HG03196 (cell line): ENCODE data around the gene RPS27L.

Source experiments
- ATAC-seq: cut with Tn5 transposase; IDR thresholded peaks from one replicate; pipeline ENCODE4 v1.9.1; 2021; ENCODE audit not compliant: unreplicated experiment

Gene RPS27L

DNA sequence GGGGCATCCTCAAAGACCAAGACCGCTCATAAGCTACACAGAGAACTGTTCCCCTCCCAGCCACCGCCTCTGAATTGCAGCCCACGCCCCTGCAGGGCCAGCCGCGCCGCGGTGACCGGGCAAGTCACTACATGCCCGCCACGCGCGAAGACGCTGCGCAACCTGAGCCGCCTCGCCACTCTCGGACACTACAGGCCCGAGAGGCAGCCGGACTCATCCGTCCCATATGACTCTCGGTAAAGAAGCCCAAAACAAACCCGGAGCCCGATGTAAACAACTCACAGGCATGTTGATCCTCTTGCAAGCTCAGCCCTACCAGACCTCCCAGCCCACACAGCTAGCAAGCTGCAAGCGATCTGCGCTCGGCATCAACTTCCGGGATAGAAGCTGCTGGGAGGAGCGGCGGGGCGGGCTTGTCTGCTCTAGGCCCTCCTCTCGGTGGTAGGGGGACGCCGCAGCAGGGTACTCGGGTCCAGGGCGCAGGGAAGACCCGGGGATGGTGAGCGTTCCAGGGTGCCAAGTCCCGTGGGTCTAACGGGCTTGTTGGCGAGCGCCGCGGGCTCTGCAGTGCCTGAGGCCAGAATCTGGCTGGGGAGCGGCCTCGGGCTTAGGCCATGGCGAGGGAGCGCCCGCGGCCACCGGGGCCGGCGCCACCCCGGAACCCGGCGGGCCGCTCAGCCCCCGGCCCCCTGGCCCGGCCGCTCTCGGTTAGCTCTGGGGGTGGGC, at the start of gene RPS27L:
RPS27L (minus strand) TSS at position 360 of the 726 bp plus-strand sequence; CDS start at position 288, 72 bp downstream.
- peak; percentile 80 for ATAC-seq

DNA sequence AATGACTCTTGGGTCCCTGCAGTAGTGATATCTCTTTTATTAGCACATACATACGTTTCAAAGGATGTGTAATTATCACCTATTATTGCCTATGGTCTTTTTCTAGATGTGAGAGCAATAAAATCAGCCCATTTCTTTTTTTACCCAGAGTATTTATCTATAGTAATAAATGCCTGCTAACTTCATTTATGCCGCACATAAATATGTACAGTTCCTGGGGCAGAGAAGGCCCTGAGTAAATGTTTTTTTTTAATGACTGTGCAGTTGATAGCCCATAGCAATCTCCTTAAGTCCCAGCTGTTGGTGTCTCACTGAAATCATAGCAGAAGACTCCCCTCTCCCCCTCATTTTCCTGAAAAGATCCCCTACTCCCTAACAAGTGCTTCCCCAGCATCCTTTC, 48.8 kb upstream of the RPS27L start:
- ATAC-seq: no peak

DNA sequence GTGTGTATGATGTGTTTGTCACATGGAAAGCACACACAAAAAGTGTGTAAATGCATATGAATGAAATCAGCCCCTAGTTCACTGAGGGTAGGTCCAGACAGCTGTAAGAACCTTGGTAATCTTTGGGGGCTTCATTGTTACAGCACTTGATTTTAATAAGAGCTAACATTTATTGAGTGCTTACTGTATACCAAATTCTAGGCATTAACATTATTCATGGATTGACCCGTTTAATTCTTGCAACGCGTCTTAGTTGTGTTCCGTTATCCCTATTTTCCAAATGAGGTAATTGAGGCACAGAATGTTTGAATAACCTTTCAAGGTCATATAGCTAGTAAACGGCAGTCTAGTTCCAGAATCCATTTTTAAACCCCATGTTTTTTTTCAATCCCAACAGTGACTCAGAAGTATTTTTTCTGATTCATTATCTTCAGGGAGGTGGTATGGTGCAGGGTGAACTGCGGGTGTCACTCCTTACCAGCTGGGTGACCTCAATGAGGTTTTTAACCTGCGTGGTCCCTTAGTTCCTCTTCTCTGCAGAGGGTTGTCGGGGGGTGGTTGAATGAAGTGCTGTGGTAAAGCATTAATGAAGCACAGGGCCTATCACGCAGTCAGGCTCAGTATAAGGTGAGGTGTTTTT, 46.3 kb upstream of the RPS27L start:
- no peak for ATAC-seq

DNA sequence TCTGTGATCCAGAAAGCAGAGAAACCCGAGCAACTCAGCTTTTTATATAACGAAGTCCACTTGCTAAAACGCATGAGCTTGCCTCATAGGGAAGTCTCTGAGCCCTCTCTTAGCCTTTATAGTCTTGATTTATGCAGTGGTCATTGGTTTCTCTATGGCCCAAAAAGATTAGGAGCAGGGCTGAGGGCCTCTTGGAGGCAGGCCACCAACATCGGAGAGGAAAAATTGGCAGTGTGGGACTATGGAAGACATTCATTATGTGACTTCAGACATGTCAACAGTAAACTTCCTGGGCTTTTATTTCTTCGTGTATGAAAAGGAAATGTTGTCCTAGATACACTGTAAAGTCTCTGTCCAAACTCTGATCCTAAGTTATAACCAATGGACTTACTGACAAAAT, 45.6 kb upstream of the RPS27L start:
- ATAC-seq: no peak

DNA sequence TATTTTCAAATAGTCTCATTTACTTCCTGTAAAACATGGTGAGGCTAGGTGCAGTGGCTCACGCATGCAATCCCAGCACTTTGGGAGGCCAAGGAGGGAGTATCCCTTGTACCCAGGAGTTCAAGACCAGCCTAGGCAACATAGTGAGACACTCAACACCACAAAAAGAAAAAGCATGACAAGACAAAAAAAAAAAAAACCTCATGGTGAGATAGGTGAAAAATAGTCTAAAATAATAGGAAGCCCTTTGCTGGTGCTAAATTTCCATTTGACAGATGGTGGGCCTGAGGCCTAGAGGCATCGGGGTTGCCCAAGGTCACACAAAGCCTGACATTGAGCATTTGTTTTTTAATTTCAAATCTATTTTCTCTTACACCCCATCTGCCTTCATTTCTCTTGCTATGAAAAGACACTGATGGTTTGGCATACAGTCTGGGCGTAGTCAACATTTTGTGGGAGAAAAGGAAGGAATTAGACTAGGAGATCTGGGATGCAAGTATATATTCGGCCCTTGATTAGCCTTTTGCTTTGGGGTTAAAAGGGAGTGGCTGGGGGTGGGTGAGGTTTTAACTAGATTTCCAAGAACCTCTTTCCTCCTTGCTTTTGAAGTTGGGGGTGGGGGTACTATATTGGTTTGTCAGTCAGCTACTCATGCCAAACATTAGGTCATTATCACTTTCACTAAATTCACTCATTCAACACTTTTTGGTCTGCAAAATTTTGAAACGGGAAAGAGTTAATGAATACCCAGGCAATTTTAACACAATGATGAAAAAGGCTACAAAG, 43.4 kb upstream of the RPS27L start:
- no peak for ATAC-seq

DNA sequence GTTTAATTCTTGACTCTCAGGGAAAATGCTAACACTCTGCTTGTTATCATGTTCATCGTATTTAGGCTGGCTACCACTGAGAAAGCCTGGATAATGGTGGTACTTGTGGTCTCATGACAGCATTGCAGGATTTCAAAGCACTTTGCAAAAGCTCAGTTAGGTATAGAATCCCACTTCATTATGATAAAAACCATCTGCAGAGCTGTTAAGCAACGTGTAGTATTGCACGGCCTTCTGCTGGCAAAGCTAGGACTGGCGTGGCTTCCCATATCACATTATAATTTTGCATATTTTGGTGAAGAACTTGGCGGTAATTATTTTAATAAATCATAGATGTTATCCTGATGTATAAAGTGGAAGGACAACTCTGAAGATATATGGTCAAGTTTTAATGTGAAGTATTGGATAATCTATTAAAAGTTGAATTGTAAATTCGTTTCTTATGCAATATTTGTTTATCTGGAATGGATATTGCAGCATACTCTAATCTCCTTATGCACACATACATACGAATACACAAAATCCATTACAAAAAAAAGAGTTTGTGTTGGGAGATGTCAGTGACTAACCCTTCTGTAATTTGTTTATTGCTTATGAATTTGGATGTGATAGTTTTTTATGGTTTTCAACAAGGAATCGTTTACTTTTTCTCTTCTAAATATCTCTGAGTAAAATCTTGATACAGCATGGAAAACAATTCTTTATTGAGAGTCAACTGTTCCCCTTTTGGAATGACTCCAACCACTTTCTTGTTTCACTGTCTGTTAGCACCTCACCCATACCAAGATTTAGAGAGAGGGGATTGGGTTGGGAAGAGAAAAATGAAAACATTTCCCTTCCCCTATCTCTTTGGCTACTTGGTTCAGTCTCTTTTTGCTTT, 41.3 kb upstream of the RPS27L start:
- no peak for ATAC-seq

DNA sequence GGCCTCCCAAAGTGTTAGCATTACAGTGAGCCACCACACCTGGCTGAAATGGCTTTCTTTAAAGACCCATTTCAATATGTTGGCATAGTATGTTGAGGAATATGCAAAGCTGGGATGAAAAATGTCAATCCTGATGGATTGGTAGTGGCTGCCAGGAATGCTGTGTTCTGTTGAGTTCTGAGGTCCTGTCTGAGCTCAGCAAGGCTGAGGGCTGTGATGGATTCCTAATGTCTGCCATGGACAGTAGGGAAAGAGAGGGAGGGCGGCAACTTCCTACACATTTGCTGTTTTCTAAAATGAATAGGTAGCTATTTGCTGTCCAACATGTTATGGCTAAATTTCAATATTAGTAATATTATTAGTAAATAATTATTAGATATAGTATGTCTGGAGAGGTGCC, 40.3 kb upstream of the RPS27L start:
- no peak for ATAC-seq

DNA sequence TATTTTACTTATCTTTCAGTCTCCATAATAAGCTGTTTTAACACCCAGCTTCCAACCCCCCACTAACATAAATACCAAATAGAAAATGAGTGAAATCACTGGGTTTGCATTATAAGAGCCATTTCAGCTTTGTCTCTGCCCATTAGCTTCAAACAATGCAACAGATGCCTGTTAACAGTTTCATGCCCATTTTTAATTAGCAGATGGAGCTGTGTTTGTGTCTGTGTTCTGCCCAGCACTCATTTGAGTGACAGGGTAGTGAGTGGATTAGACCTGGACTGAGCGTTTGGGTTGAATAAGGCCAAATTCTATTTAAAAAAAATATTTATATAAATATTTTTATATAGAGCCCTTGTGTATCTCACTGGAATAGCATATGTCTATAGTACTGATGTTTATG, 39.6 kb upstream of the RPS27L start:
- ATAC-seq: no peak

DNA sequence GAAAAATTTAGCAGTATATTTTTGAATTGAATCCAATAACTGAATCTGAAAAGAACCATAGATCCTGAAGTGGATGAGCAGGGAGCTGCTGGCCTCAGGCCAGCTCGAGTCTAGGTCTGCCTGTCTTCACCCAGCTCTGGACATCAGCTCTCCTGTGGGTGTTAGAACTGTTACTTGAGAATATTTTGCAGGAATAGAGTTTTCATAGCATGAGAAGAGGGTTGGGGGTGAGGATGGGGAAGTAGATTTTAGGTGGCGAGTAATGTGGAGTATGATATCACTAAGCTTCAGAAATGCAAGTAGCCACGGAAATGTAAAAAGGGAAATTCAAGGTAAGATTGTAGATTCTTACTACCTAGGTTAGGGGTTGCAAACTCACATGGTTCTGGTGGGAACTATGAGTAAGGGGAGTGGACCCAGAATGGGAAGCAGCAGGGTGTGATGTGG, 38.3 kb upstream of the RPS27L start:
- no peak for ATAC-seq

DNA sequence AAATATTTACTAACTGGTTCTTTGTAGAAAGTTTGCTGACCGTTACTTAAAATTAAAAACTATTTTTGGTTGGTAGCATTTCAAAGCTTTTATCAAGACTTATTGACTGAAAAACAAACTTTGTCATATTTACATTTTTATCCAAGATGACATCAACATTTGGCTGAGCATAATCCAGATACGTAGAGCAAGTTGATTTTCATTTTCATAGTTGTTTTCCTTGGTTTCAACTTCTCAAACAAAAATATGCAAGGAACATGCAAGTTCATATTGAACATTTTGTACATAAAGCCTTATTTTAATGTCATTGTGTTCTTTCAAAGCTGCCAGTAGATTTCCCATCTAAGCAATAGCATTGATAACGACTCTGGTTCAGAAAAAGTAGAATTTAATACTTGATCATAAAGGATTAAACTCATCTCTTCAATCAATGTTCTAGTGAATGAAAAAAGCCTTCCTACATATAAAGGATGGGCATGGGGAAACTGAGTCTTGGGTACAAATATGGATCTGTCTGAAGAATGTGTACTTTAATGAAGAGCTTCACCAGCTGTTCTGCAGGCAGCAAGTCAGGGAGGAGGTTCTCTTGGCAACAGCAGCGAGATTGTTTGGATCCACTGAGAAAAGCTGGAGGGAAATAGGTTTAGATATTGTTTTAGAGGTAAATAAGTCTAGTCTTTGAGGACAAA, 37.7 kb upstream of the RPS27L start:
- no peak for ATAC-seq

DNA sequence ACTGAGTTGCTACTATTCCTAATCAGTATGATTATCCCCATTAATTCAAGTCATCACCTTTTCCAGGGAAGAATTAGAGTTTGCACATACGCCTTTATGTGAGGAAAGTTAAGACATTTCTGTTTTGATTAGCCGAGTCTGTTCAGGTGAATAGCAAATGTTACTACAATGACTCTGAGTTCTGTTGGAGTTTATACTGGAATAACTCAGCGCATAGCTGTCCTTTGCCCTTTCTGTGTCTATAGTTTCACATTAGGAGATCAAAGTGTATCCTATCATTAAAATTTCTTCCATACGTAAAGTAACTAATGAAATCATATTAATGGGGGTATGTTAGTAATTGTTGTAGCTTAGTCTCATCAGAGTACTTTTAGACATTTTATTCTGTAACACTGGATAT, 37.0 kb upstream of the RPS27L start:
- ATAC-seq: no peak

DNA sequence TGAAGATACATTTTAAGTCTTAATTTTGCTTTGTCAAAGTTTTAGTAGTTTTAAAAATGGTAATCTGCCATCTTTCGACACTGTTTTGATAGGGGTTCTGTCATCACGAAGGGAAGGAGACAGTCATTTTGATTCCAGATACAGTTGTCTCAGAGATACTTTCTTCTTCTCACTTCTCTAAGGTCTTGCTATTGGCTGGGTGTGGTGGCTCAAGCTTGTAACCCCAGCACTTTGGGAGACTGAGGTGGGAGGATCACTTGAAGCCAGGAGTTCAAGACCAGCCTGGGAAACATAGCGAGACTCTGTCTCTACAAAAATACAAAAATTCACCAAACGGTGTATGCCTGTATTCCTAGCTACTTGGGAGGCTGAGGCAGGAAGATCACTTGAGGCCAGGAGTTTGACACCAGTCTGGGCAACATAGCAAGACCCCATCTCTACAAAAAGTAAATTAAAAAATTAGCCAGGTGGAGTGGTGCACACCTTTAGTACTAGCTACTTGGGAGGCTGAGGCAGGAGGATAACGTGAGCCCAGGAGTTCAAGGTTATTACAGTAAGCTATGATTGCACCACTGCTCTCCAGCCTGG, 35.4 kb upstream of the RPS27L start:
- no peak for ATAC-seq

DNA sequence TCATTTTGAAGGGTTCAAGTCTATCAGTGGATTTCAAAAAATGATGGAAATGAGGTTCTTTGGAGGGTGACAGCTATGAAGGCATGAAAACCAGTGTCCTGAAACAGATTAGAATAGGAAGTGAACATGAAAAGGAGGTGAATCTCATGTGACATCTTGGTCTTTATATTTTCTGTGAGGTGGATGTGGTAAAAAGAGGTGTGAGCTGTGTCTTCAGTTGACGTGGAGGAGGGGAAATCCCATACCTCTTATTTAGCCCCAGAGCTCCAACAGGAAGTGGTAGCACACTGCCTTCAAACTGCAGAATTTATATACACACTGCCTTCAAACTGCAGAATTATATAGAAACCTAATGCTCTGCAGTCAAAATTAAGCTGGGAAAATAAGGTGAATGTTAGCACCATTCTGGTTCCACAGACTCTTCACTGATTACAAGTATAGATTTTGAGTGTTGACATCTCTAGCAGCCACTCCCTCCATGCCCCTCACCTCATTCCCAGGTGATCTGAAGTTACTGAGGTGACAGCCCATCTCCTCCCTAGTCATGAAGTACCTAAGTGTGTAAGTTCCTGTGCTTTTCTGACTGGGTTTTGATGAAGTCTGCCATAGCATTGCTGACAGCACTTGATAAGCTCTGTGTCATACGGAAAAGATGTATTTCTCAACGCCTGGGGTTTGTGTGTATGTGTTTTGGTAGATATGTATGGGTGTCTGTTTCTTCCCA, 34.8 kb upstream of the RPS27L start:
- peak; percentile 42 for ATAC-seq

DNA sequence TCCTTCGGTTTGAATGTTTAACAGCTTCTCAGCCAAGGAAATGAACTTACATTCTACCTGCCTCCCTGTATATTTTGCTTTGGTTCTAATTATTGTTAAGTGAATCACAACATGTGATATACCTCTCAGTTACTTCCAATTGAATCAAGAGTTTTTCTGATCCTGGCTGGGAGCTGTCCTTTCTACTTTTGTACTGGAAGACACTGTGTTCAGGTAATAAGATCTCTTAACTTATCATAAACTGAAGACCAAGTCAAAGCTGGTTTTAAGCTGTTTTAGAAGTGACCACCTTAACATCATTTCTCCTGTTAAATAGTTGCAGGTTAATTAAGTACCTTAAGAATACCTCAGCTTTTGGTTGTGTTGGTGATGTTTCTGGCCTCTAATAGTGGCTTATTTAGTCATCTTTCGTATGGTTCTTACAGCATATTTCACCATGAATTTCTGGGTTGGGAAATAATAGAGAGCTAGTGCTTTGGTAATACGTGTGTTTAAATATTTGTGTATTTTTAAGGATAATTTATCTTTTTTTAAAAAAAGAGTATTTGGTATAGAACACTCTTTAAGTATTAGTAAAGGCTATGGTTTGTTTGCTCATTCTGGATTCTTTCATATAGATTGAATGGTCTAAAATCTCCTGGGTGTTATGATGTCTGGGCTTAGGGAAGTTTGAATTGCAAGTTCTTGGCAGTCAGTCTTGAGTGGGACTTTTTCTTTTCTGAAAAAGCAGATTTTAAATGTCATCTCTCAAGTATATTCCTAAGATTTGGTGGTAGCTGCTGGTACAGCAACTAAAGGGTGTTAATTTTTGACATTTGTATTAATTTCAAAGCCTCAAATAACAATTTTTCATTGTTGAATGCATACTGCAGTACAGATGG, 33.7 kb upstream of the RPS27L start:
- ATAC-seq: no peak

DNA sequence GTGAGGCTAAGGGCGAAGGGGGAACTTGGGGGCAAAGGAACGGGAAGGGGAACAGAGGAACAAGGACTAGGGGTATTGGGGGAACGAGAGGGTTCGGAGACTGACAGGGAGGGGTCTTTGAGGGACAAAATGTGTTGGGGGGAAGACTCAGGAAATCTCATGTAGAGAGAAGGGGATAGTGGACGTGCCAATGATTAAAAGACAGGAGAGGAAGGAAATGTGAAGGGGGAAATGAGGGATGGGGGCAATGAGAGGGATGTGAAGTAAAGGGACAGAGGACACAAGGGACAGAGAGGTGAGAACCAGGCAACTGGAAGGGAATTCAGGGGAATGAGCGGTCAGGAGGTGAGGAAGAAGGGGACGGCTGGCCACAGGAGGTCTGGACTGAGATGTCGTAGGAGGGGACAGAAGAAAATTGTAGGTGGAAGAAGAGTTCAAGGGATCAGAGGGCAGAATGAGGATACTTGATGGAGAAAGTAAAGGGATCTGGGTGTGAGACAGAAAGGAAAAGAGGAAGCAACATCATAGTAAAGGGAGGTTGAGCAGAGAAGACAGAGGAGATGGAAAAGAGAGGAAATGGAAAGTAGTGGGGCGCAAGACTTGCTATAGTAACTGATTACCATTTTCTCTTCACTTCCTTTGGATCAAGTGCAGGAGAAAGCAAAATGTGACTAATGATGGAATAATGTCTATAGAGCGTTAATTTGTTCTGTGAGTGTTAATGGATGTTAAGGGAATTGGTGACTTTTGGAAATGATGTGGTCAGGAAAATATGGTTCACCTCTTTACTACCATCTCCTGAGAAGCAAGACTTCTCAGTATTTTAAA, 32.9 kb upstream of the RPS27L start:
- ATAC-seq: no peak

DNA sequence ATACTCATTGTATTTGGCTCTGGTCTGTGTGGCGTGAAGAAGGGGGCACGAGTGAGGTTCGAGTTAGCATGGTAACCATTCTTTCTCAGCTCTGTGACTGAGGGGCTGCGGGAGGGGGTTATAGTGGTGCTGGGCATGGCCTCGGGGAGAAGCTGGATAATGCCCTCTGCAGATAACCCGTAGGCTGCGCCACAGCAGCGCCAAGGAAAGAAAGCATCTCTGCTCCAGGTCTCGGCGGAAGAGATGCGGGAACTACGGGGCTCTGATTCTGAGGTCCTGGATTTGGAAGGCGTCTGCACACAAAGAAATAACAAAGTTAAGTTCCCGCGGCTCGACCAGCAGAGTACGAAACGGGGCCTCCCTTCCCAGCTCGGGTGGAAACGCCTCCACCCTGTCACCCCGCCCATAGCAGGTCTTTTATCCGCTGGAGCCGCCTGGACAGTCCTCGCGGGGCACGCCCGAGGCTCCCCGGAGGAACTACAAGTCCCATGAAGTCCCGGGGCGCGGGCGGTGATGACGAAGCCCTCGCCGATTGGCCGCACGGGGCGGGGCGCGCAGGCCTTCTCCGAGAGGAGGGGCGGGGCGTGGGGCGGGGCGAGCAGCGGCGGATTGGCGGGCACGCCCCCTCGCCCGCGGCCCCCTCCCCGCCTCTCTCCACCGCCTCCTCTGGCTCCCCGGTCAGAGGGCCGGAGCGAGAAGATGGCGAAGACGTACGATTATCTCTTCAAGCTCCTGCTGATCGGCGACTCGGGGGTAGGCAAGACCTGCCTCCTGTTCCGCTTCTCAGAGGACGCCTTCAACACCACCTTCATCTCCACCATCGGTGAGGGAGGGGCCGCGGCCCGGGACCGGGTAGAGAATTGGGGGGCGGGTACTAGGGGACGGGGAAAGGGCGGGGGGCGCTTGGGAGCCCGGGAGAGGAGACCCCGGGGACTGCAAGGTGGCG, 31.9 kb upstream of the RPS27L start, which contains the start of gene RAB8B:
RAB8B (plus strand) TSS at position 681 of the 946 bp plus-strand sequence; CDS start at position 700, 19 bp downstream.
- ATAC-seq: peak; percentile 73
